PFSK-1 (cell line): Measurements from ENCODE around the gene NODAL.

Experiments used
- FOXP2 ChIP-seq: optimal IDR thresholded peaks from 2 replicates; pipeline ENCODE3; 2011; ENCODE audit warnings: borderline replicate concordance, control low read depth, inconsistent platforms; ENCODE audit not compliant: insufficient read depth; ENCODE audit errors: extremely low read length, extremely low read depth
- POLR2AphosphoS5 ChIP-seq: IDR thresholded peaks from 2 replicates; pipeline ENCODE4 v1.6.1; 2012; ENCODE audit warnings: low read depth, mild to moderate bottlenecking, control low read depth, low read length, moderate library complexity
- SIN3A ChIP-seq: IDR thresholded peaks from 2 replicates; pipeline ENCODE4 v1.6.1; 2012; ENCODE audit warnings: mild to moderate bottlenecking, low read length, moderate library complexity, borderline replicate concordance; ENCODE audit not compliant: insufficient read depth
- TAF1 ChIP-seq: IDR thresholded peaks from 2 replicates; pipeline ENCODE4 v1.6.1; 2012; ENCODE audit warnings: low read length, control low read depth, borderline replicate concordance; ENCODE audit not compliant: insufficient read depth
- TF ChIP-seq, protein P1 (sequence below), 2 experiments: IDR thresholded peaks; 2 replicates each; pipeline versions ENCODE4 v1.6.1 to v1.8.0; 2011 to 2012; ENCODE audit warnings: low read depth in 2 of 2, low read length in 2 of 2, control low read depth in 1 of 2, inconsistent platforms in 1 of 2, mild to moderate bottlenecking in 1 of 2, moderate library complexity in 1 of 2; ENCODE audit not compliant: insufficient read depth in 1 of 2

Gene NODAL

GRCh38 chr10:70430493-70431445 lies 10.7 kb downstream of the NODAL start:
- TF ChIP-seq POLR2AphosphoS5 (no peak), SIN3A (no peak), FOXP2 (no peak), TAF1 (no peak)
- TF ChIP-seq, protein P1, sequence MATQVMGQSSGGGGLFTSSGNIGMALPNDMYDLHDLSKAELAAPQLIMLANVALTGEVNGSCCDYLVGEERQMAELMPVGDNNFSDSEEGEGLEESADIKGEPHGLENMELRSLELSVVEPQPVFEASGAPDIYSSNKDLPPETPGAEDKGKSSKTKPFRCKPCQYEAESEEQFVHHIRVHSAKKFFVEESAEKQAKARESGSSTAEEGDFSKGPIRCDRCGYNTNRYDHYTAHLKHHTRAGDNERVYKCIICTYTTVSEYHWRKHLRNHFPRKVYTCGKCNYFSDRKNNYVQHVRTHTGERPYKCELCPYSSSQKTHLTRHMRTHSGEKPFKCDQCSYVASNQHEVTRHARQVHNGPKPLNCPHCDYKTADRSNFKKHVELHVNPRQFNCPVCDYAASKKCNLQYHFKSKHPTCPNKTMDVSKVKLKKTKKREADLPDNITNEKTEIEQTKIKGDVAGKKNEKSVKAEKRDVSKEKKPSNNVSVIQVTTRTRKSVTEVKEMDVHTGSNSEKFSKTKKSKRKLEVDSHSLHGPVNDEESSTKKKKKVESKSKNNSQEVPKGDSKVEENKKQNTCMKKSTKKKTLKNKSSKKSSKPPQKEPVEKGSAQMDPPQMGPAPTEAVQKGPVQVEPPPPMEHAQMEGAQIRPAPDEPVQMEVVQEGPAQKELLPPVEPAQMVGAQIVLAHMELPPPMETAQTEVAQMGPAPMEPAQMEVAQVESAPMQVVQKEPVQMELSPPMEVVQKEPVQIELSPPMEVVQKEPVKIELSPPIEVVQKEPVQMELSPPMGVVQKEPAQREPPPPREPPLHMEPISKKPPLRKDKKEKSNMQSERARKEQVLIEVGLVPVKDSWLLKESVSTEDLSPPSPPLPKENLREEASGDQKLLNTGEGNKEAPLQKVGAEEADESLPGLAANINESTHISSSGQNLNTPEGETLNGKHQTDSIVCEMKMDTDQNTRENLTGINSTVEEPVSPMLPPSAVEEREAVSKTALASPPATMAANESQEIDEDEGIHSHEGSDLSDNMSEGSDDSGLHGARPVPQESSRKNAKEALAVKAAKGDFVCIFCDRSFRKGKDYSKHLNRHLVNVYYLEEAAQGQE (IDR thresholded peaks at IDR 0.05; ENCODE audit: insufficient read depth in 1 of 2, low read depth in 2 of 2, low read length in 2 of 2): no peak

GRCh38 chr10:70426823-70427222 lies 14.7 kb downstream of the NODAL start:
- TF ChIP-seq TAF1: no peak
- no peak for TF ChIP-seq POLR2AphosphoS5
- TF ChIP-seq, protein P1 (IDR thresholded peaks at IDR 0.05; ENCODE audit: insufficient read depth in 1 of 2, low read depth in 2 of 2, low read length in 2 of 2): no peak

DNA sequence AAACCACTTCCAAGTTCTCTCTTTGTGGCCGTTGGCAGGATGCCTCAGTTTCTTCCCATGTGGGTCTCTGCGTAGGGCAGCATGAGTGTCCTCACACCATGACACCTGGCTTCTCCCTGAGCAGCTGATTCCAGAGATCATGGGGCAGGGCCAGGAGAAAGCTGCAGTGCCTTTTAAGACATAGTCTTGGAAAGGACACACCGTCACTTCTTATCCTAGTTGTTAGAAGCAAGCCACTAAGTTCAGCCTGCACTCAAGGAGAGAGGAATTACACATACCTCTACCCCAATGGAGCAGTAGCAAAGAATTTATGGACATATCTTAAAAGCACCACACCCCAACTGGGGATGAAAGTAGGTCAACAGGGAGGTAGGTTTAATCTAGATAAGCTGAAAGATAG lies 16.4 kb downstream of the NODAL start:
- no peak for TF ChIP-seq POLR2AphosphoS5
- TF ChIP-seq FOXP2: no peak
- TF ChIP-seq TAF1: no peak
- no peak for TF ChIP-seq SIN3A
- TF ChIP-seq, protein P1 (IDR thresholded peaks at IDR 0.05; ENCODE audit: insufficient read depth in 1 of 2, low read depth in 2 of 2, low read length in 2 of 2): no peak

- TF ChIP-seq SIN3A (no peak), FOXP2 (no peak)
Measured at GRCh38 chr10:70424320-70424719, 17.2 kb downstream of the NODAL start.

GRCh38 chr10:70418713-70419112 lies 22.8 kb downstream of the NODAL start:
- TF ChIP-seq FOXP2: no peak
- TF ChIP-seq, protein P1 (IDR thresholded peaks at IDR 0.05; ENCODE audit: insufficient read depth in 1 of 2, low read depth in 2 of 2, low read length in 2 of 2): no peak
- no peak for TF ChIP-seq POLR2AphosphoS5
- no peak for TF ChIP-seq TAF1
- TF ChIP-seq SIN3A: no peak
